ENCODE measurements around the gene RAB11FIP5. TPM values are rescaled to one million over a fixed set of nuclear protein-coding genes. Genes with fewer than 3 reads are reported as not detected.

The RAB11FIP5 gene
- total RNA-seq, 1 experiment from 2014 or later = 20.8 TPM

GRCh38 chr2:73076701-73077423 lies 35.9 kb downstream of the RAB11FIP5 start:
- BruUV-seq (replicated peaks) = no TSS peak
- H3K4me3 ChIP-seq (replicated peaks in 1 of 2; ENCODE audit: low read depth in 1 of 2, low read length in 2 of 2) = no peak overlapping the region
- no peaks in the 10 kb centered on the region; a peak in 1 of 4 replicates for H3K36me3 ChIP-seq (ENCODE audit: control insufficient read depth in 1 of 2, insufficient read depth in 2 of 2, low read length in 2 of 2)
- no peaks in the 10 kb centered on the region for H3K9me2 ChIP-seq (ENCODE audit: insufficient read depth)
- no peaks in the 10 kb centered on the region for H3K9me3 ChIP-seq (ENCODE audit: control insufficient read depth in 1 of 2, insufficient read depth in 1 of 2, low read depth in 1 of 2, low read length in 2 of 2)
- ChIA-PET POLR2A (no interaction called here), RAD21 (ENCODE audit: low non-redundant PET in 1 of 2, low total read pairs in 2 of 2, uncharacterized antibody in 2 of 2, unreplicated experiment in 2 of 2) (no interaction called here), CTCF (no interaction called here)
- no peak overlapping the region for H3K4me2 ChIP-seq (ENCODE audit: low read length)
- no peaks in the 10 kb centered on the region for H4K20me1 ChIP-seq (ENCODE audit: insufficient read depth)
- no peak overlapping the region for H2AFZ ChIP-seq (ENCODE audit: low read depth, low read length, poor library complexity, severe bottlenecking)
- H3K79me2 ChIP-seq (ENCODE audit: insufficient read depth, low read length) = no peaks in the 10 kb centered on the region
- ATAC-seq = no peak
- no peak overlapping the region for H3K27ac ChIP-seq (ENCODE audit: low read depth, low read length)
- H3K4me1 ChIP-seq (ENCODE audit: control insufficient read depth in 1 of 2, insufficient read depth in 2 of 2, low read length in 2 of 2) = peaks cover 0 to 5% of the 10 kb centered on the region in 2 experiments; a peak in 1 of 4 replicates
- intact Hi-C loops (cut with micrococcal nuclease) = no loop called here
- no peak overlapping the region for H3K9ac ChIP-seq (ENCODE audit: low read length)
- H3K27me3 ChIP-seq (ENCODE audit: insufficient read depth, low read length) = no peaks in the 10 kb centered on the region
- no peak for DNase-seq (ENCODE audit: low read depth, low spot score)
- TF ChIP-seq ATF3 (IDR thresholded peaks at IDR 0.05) = no peak
- TF ChIP-seq YY1 (IDR thresholded peaks at IDR 0.05; ENCODE audit: extremely low read depth, insufficient replicate concordance, low read depth, low read length) = no peak
- no peak for TF ChIP-seq POLR2AphosphoS5 (IDR thresholded peaks at IDR 0.05; ENCODE audit: low read depth, low read length)
- no peak for TF ChIP-seq FOSL1 (IDR thresholded peaks at IDR 0.05; ENCODE audit: low read depth)
- TF ChIP-seq EZH2phosphoT487 (IDR thresholded peaks at IDR 0.05; ENCODE audit: borderline replicate concordance) = no peak
- TF ChIP-seq POLR2A (IDR thresholded peaks at IDR 0.05; ENCODE audit: borderline replicate concordance, extremely low read depth, insufficient read depth, insufficient read length) = no peak
- TF ChIP-seq JUND (IDR thresholded peaks at IDR 0.05) = no peak

- Histone ChIP-seq H3K27me3 (ENCODE audit: insufficient read depth, low read length) (no peaks in the 10 kb centered on the region), H3K9me2 (ENCODE audit: insufficient read depth) (no peaks in the 10 kb centered on the region), H3K4me1 (ENCODE audit: control insufficient read depth in 1 of 2, insufficient read depth in 2 of 2, low read length in 2 of 2) (peaks cover 0 to 7% of the 10 kb centered on the region in 2 experiments; a peak in 1 of 4 replicates), H3K36me3 (ENCODE audit: control insufficient read depth in 1 of 2, insufficient read depth in 2 of 2, low read length in 2 of 2) (no peaks in the 10 kb centered on the region; a peak in 1 of 4 replicates), H3K4me2 (ENCODE audit: low read length) (no peak overlapping the region), H3K9me3 (ENCODE audit: control insufficient read depth in 1 of 2, insufficient read depth in 1 of 2, low read depth in 1 of 2, low read length in 2 of 2) (no peaks in the 10 kb centered on the region), H3K27ac (ENCODE audit: low read depth, low read length) (no peak overlapping the region), H3K4me3 (replicated peaks in 1 of 2; ENCODE audit: low read depth in 1 of 2, low read length in 2 of 2) (no peak overlapping the region), H3K9ac (ENCODE audit: low read length) (no peak overlapping the region), H3K79me2 (ENCODE audit: insufficient read depth, low read length) (peaks cover under 1% of the 10 kb centered on the region; the same call in 1 of the 2 replicates), H4K20me1 (ENCODE audit: insufficient read depth) (no peaks in the 10 kb centered on the region), H2AFZ (ENCODE audit: low read depth, low read length, poor library complexity, severe bottlenecking) (no peak overlapping the region)
- ChIA-PET CTCF (no interaction called here), POLR2A (no interaction called here), RAD21 (ENCODE audit: low non-redundant PET in 1 of 2, low total read pairs in 2 of 2, uncharacterized antibody in 2 of 2, unreplicated experiment in 2 of 2) (no interaction called here)
- DNase-seq (ENCODE audit: low read depth, low spot score) (no peak), ATAC-seq (no peak)
- intact Hi-C loops (cut with micrococcal nuclease) = no loop called here
- no TSS peak for BruUV-seq (replicated peaks)
- TF ChIP-seq EGR1 (IDR thresholded peaks at IDR 0.05; ENCODE audit: low read depth) = no peak
- no peak for TF ChIP-seq MAX (IDR thresholded peaks at IDR 0.05)
- TF ChIP-seq ZBTB33 (IDR thresholded peaks at IDR 0.05; ENCODE audit: extremely low read depth, insufficient replicate concordance, low read length) = no peak
- no peak for TF ChIP-seq SIN3A (IDR thresholded peaks at IDR 0.05; ENCODE audit: low read depth)
- TF ChIP-seq ZNF274 (IDR thresholded peaks at IDR 0.05; ENCODE audit: low read depth, low read length) = no peak
- TF ChIP-seq CEBPB (IDR thresholded peaks at IDR 0.05; ENCODE audit: low read depth) = no peak
- TF ChIP-seq, protein P1, sequence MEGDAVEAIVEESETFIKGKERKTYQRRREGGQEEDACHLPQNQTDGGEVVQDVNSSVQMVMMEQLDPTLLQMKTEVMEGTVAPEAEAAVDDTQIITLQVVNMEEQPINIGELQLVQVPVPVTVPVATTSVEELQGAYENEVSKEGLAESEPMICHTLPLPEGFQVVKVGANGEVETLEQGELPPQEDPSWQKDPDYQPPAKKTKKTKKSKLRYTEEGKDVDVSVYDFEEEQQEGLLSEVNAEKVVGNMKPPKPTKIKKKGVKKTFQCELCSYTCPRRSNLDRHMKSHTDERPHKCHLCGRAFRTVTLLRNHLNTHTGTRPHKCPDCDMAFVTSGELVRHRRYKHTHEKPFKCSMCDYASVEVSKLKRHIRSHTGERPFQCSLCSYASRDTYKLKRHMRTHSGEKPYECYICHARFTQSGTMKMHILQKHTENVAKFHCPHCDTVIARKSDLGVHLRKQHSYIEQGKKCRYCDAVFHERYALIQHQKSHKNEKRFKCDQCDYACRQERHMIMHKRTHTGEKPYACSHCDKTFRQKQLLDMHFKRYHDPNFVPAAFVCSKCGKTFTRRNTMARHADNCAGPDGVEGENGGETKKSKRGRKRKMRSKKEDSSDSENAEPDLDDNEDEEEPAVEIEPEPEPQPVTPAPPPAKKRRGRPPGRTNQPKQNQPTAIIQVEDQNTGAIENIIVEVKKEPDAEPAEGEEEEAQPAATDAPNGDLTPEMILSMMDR (IDR thresholded peaks at IDR 0.05 in 2 of 3, conservative IDR thresholded peaks at IDR 0.05 in 1 of 3; ENCODE audit: borderline replicate concordance in 1 of 3, insufficient read depth in 1 of 3, low read depth in 2 of 3, low read length in 2 of 3) = no peak
- TF ChIP-seq EZH2phosphoT487 (IDR thresholded peaks at IDR 0.05; ENCODE audit: borderline replicate concordance) = no peak
Measured at GRCh38 chr2:73075477-73076373, 37.0 kb downstream of the RAB11FIP5 start.

Data from HCT116 (cell line).